GM12872 (cell line): ENCODE results near the gene UPF1.
A peak's percentile ranks its signal among the peaks of the same experiment; 100 is the strongest.

Experiments used
- TF ChIP-seq, protein P1 (sequence below): IDR thresholded peaks from 3 replicates; pipeline ENCODE4 v1.5.1; 2011; ENCODE audit warnings: low read depth, mild to moderate bottlenecking, low read length, moderate library complexity; ENCODE audit not compliant: insufficient read depth

UPF1 gene

DNA sequence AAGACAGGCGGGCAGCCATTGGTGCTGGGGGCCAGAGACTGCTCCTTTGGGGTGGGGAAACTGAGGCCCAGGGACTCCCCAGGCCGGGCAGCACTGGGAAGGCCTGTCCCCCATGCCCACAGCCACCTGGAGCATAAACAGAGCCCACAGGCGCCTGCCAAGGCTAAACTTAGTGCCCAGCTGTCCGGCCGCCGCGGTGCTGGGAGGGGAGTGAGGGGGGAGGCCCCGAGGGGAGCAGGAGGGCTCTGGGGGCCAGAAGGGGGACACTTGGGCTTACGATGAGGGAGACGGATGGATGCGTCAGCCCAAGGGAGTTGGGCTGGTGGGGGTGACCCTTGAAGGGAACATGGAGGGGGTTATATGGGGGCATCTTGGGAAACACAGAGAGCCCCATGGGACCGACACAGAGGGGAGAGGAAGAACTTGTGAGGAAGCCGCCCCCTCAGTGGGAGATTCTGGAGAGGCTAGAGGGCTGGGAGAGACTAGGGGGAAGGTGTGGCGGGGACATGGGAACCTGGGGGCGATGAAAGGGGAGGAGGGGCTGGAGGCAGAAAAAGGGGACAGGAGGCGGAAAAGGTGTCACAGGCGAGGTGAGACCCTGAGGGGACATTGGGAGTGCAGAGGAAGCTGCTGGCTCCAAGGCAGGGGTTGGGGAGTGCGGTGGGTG, 62.0 kb downstream of the UPF1 start:
- TF ChIP-seq, protein P1, sequence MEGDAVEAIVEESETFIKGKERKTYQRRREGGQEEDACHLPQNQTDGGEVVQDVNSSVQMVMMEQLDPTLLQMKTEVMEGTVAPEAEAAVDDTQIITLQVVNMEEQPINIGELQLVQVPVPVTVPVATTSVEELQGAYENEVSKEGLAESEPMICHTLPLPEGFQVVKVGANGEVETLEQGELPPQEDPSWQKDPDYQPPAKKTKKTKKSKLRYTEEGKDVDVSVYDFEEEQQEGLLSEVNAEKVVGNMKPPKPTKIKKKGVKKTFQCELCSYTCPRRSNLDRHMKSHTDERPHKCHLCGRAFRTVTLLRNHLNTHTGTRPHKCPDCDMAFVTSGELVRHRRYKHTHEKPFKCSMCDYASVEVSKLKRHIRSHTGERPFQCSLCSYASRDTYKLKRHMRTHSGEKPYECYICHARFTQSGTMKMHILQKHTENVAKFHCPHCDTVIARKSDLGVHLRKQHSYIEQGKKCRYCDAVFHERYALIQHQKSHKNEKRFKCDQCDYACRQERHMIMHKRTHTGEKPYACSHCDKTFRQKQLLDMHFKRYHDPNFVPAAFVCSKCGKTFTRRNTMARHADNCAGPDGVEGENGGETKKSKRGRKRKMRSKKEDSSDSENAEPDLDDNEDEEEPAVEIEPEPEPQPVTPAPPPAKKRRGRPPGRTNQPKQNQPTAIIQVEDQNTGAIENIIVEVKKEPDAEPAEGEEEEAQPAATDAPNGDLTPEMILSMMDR = no peak

DNA sequence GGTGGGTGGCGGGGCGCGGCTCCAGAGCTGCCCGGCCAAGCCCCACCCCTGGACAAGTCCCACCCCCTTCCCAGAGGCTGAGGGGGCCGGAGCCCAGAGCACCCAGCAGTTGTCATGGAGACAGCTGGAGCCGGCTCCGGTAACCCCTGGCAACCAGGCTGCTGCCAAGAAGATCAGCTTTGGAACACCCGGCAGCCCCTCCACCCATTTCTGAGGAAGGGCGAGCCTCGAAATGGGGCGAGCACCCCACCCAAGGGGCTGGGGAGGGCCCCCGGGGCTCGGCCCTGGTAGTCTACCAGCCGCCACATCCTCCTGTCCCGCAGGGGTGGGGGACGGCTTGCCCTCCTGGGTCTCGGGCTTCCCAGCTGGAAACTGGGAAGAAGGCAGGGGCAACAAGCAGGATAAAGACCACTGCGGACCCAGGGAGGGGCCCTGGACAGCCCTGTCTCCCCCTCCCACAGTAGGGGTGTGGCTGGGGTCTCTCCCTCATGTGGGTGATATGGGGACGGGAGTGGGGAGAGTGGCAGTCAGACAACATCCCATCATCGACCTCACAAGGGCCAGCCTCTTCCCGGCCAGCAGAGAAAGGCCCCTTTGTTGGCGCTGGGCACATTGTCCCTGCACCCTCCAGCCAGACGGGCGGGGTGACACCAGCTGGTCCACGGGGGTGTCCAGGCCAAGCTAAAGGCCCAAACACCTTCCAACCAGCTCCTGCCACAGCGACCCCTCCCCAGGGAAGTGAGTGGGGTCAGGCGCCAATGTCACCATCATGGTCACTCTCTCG, 62.7 kb downstream of the UPF1 start:
- TF ChIP-seq, protein P1 = no peak

DNA sequence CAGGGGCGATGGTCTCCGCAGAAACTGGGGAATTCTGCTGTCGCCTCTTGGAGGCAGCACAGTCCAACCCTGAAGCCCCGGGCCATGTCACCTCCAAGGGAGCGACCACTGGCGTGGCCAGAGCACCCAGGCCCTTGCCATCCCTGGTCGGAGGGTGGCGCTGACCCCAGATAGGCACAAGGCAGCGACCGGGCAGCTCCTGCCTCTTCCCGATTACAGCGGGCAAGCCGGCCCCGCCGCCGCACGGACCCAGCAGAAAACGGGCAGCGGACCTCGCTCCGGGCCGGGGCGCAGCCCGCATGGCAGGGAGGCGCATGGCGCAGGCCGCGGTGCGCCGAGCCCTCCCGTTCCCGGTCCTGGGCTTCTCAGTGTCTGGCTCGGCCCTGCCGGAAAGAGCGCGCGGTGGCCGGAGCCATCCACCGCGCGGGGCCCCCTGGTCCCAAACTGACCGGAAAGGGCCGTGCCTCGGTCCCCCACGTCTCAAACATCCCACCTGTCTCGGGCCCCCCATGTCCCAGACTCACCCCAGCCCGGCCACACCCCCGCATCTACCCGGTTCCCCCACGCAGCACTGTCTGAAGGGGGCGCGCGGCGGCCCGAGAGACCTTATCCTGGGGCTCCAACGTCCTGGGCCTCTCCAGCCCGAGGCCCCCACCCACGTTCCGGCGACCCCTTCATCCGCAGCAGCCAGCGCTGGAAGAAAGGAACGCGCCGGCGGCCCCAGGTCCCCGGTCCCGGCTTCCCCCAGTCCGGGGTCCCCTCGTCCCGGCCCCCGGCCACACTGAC, 63.5 kb downstream of the UPF1 start:
- TF ChIP-seq, protein P1 = peak; percentile 39

DNA sequence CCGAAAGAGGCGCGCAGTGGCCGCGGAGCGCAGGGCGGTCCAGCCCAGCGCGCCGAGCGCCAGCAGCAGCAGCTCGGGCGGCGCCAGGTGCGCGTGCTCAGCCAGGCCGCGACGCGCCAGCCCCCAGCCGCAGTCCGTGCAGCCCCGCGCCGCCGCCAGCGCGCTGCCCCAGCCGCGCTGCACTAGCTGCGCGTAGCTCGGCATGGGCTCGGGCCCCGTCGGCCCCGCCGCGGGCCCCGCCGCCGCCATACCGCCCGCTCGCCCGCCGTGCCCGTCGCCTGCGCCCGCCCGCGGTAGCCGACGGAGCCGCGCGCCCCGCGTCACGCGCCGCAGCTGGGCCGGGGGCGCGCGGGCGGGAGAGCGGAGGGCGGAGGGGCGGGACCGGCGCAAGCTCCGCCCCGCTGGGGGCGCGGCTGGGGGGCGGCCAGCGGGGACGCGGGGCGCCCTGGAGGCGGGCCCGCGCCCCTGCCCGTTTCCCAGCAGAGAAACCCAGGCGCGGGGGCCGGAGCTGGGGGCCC, 64.1 kb downstream of the UPF1 start, which contains the start of gene CERS1:
Gene CERS1 (minus strand): TSS at position 335 of the 518 bp plus-strand sequence. CDS start 86 bp downstream, at position 249.
- TF ChIP-seq, protein P1 = no peak

DNA sequence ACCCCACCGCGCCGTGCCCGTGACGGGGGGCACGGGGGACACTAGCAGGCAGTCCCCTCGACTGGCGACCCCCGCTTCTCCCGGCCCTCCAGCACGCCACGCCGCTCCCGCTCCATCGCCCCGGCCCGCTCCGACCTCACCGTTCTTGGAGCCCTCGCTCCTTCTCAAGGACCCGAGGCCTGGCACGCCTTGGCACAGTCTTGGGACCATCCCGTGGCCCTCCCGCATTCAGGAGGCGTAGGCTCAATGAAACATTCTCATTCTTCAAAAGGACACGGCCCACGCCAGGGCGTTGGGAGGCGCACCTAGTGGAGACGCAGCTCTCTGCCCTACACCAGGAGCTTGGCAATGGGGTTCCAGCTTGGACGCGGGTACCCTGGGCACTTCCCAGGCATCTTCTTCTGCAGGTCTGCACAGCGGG, 64.7 kb downstream of the UPF1 start:
- TF ChIP-seq, protein P1 = no peak

DNA sequence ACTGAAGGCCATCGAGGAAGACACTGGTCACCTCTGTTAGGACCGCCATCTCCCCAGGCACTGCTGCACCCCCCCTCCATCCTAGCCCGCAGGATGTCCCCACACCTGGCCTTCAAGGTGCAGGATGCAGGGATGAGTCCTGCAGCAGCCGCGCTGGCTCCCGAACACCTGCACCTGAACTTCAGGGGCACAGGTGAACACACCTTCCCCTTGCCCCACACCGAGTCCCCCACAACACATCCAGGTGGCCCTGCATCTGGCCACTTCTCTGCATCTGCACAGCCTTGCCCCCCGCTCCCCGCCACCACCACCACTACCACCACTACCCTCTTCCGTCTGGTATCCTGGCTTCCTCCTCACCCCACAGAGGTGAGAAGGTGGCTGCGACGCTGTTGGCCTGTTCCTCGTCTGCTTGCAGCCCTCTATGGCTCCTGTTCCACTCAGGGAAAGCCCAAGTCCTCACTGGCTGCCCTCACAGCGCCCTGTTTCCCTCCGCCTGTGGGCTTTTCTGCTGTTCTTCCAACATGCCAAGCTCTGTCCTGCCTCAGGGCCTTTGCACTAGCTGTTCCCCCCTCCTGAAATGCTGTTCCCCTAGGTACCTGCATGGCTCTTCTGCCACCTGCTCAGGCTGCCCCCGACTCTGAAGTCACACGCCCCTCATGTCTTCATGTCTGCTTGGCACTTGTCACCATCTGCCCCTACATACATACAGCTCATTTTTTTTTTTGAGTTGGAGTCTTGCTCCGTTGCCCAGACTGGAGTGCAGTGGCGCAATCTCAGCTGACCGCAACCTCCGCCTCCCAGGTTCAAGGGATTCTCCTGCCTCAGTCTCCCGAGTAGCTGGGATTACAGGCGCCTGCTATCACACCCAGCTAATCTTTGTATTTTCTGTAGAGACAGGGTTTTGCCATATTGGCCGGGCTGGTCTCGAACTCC, 65.6 kb downstream of the UPF1 start:
- TF ChIP-seq, protein P1 = no peak
